IMR-90 (cell line): ENCODE data around the gene SEMA6D. TPM values are rescaled to one million over a fixed set of nuclear protein-coding genes. Genes with fewer than 3 reads are reported as not detected.

ENCODE experiments used
- ATAC-seq: fragments of 200-7000 bp; cut with Tn5 transposase; 2 replicates; pipeline ENCODE4 v1.9.1; 2020; ENCODE audit warnings: low read depth, mild to moderate bottlenecking, moderate library complexity
- BruUV-seq: library from RNA; stranded (reverse); fragments of 400-500 nt; replicated peaks from 2 replicates; lab custom pipeline; 2021; lab: Mats Ljungman, UMichigan
- CTCF ChIA-PET: fragments of 300-600 bp; formaldehyde crosslinking; extraction: SDS; loops from one replicate; lab custom pipeline; 2021; ENCODE audit warnings: antibody characterized with exemption; lab: Yijun Ruan, JAX
- POLR2A ChIA-PET: fragments of 300-600 bp; sonication (Branson Sonifier 250); formaldehyde crosslinking; loops from one replicate; lab custom pipeline; 2022; ENCODE audit warnings: antibody characterized with exemption; ENCODE audit not compliant: unreplicated experiment; lab: Charles Lee
- DNase-seq: peaks from one replicate; pipeline ENCODE4 v3.0.0; 2013
- H2AFZ ChIP-seq: replicated peaks from 2 replicates; pipeline ENCODE3; 2013; ENCODE audit warnings: low read length, mild to moderate bottlenecking; ENCODE audit not compliant: poor library complexity
- H2AK5ac ChIP-seq: 2 replicates; pipeline ENCODE4 v1.6.1; 2013; ENCODE audit warnings: low read depth, low read length, inconsistent platforms
- H2AK9ac ChIP-seq: replicated peaks from 2 replicates; pipeline ENCODE3; 2013; ENCODE audit warnings: mild to moderate bottlenecking, low read depth, low read length, moderate library complexity; ENCODE audit not compliant: poor library complexity
- H2BK120ac ChIP-seq: 2 replicates; pipeline ENCODE4 v1.6.1; 2013; ENCODE audit warnings: low read depth, low read length, inconsistent platforms
- H2BK15ac ChIP-seq: 3 replicates; pipeline ENCODE4 v1.6.1; 2013; ENCODE audit warnings: low read depth, low read length, inconsistent platforms
- H2BK20ac ChIP-seq: 2 replicates; pipeline ENCODE4 v1.6.1; 2013; ENCODE audit warnings: low read depth, mild to moderate bottlenecking, inconsistent platforms, low read length, moderate library complexity
- H2BK5ac ChIP-seq: 2 replicates; pipeline ENCODE4 v1.6.1; 2013; ENCODE audit warnings: mild to moderate bottlenecking, low read depth, low read length, inconsistent platforms; ENCODE audit not compliant: poor library complexity, severe bottlenecking
- H3K14ac ChIP-seq: replicated peaks from 2 replicates; pipeline ENCODE4 v1.6.1; 2013; ENCODE audit warnings: low read depth, low read length, inconsistent platforms
- H3K18ac ChIP-seq: 2 replicates; pipeline ENCODE4 v1.6.1; 2013; ENCODE audit warnings: low read depth, low read length, control low read depth
- H3K23ac ChIP-seq: 2 replicates; pipeline ENCODE4 v1.6.1; 2013; ENCODE audit warnings: low read depth, low read length, inconsistent platforms
- H3K27ac ChIP-seq: 2 replicates; pipeline ENCODE4 v1.5.1; 2013; ENCODE audit warnings: mild to moderate bottlenecking, control low read depth, low read length; ENCODE audit not compliant: insufficient read depth
- H3K27me3 ChIP-seq: 2 replicates; pipeline ENCODE4 v1.6.1; 2013; ENCODE audit warnings: low read length; ENCODE audit not compliant: control insufficient read depth, insufficient read depth
- H3K36me3 ChIP-seq: 2 replicates; pipeline ENCODE4 v1.6.1; 2013; ENCODE audit warnings: low read length, mixed read lengths; ENCODE audit not compliant: control insufficient read depth, insufficient read depth
- H3K4ac ChIP-seq: 2 replicates; pipeline ENCODE4 v1.6.1; 2013; ENCODE audit warnings: low read depth, low read length, inconsistent platforms
- H3K4me1 ChIP-seq: 2 replicates; pipeline ENCODE4 v1.6.1; 2013; ENCODE audit warnings: low read length, mixed read lengths; ENCODE audit not compliant: control insufficient read depth, insufficient read depth
- H3K4me2 ChIP-seq: 2 replicates; pipeline ENCODE4 v1.6.1; 2013; ENCODE audit warnings: low read depth, mild to moderate bottlenecking, control low read depth, low read length, moderate library complexity
- H3K4me3 ChIP-seq: 2 replicates; pipeline ENCODE4 v1.5.1; 2013; ENCODE audit warnings: low read depth, mild to moderate bottlenecking, control low read depth, low read length, moderate library complexity; ENCODE audit not compliant: insufficient read depth
- H3K56ac ChIP-seq: 2 replicates; pipeline ENCODE4 v1.6.1; 2013; ENCODE audit warnings: low read length, inconsistent platforms; ENCODE audit not compliant: insufficient read depth; ENCODE audit errors: extremely low read depth
- H3K79me1 ChIP-seq, 2 experiments: 2 replicates each; pipeline ENCODE4 v1.6.1; 2013; ENCODE audit warnings: low read length in 2 of 2, inconsistent platforms in 1 of 2, low read depth in 1 of 2
- H3K9ac ChIP-seq: 2 replicates; pipeline ENCODE4 v1.6.1; 2013; ENCODE audit warnings: low read depth, low read length, control low read depth
- H3K9me1 ChIP-seq: 2 replicates; pipeline ENCODE4 v1.6.1; 2013; ENCODE audit warnings: low read length, inconsistent platforms; ENCODE audit not compliant: insufficient read depth
- H3K9me3 ChIP-seq: 2 replicates; pipeline ENCODE4 v1.6.1; 2013; ENCODE audit warnings: low read length; ENCODE audit not compliant: control insufficient read depth, insufficient read depth
- H4K20me1 ChIP-seq: 2 replicates; pipeline ENCODE4 v1.6.1; 2013; ENCODE audit warnings: low read length, inconsistent platforms; ENCODE audit not compliant: insufficient read depth
- H4K5ac ChIP-seq: 2 replicates; pipeline ENCODE4 v1.6.1; 2013; ENCODE audit warnings: mild to moderate bottlenecking, low read depth, low read length, control low read depth
- H4K8ac ChIP-seq, 2 experiments: 2 replicates each; pipeline ENCODE4 v1.6.1; 2013; ENCODE audit warnings: low read depth in 2 of 2, low read length in 2 of 2, control low read depth in 1 of 2, inconsistent platforms in 1 of 2
- H4K91ac ChIP-seq: 2 replicates; pipeline ENCODE4 v1.6.1; 2013; ENCODE audit warnings: low read depth, low read length, inconsistent platforms; ENCODE audit not compliant: insufficient read depth
- BHLHE40 ChIP-seq: fragments of 150-350 bp; IDR thresholded peaks from 2 replicates; pipeline ENCODE4 v1.6.1; 2016; ENCODE audit warnings: mild to moderate bottlenecking, low read depth, low read length
- CEBPB ChIP-seq: IDR thresholded peaks from 2 replicates; pipeline ENCODE4 v1.6.1; 2012; ENCODE audit warnings: low read depth, low read length, improper control_type of control experiment
- CHD1 ChIP-seq: IDR thresholded peaks from 2 replicates; pipeline ENCODE4 v1.6.1; 2012; ENCODE audit warnings: low read depth, low read length, improper control_type of control experiment
- FOS ChIP-seq: fragments of 150-350 bp; IDR thresholded peaks from 2 replicates; pipeline ENCODE4 v1.6.1; 2016; ENCODE audit warnings: low read depth, low read length
- MAFK ChIP-seq: IDR thresholded peaks from 2 replicates; pipeline ENCODE4 v1.6.1; 2012; ENCODE audit warnings: low read depth, low read length, improper control_type of control experiment
- MAZ ChIP-seq: IDR thresholded peaks from 2 replicates; pipeline ENCODE4 v1.6.1; 2012; ENCODE audit warnings: low read depth, mild to moderate bottlenecking, low read length, improper control_type of control experiment, moderate library complexity, borderline replicate concordance
- MXI1 ChIP-seq: IDR thresholded peaks from 2 replicates; pipeline ENCODE4 v1.6.1; 2012; ENCODE audit warnings: low read depth, mild to moderate bottlenecking, low read length, moderate library complexity, borderline replicate concordance
- NFE2L2 ChIP-seq: fragments of 150-350 bp; IDR thresholded peaks from 2 replicates; pipeline ENCODE4 v1.6.1; 2016; ENCODE audit warnings: low read depth, mild to moderate bottlenecking, low read length
- POLR2A ChIP-seq: IDR thresholded peaks from 2 replicates; pipeline ENCODE4 v1.6.1; 2012; ENCODE audit warnings: mild to moderate bottlenecking, low read depth, low read length
- RAD21 ChIP-seq: IDR thresholded peaks from 2 replicates; pipeline ENCODE4 v1.6.1; 2012; ENCODE audit warnings: low read length, improper control_type of control experiment
- RCOR1 ChIP-seq: IDR thresholded peaks from 2 replicates; pipeline ENCODE4 v1.6.1; 2012; ENCODE audit warnings: mild to moderate bottlenecking, low read length, improper control_type of control experiment; ENCODE audit not compliant: insufficient replicate concordance
- RFX5 ChIP-seq: IDR thresholded peaks from 2 replicates; pipeline ENCODE4 v1.8.0; 2012; ENCODE audit warnings: low read depth, mild to moderate bottlenecking, low read length, moderate library complexity
- SMC3 ChIP-seq: fragments of 150-350 bp; IDR thresholded peaks from 2 replicates; pipeline ENCODE4 v1.6.1; 2016; ENCODE audit warnings: low read depth, mild to moderate bottlenecking, antibody characterized with exemption, low read length, moderate library complexity
- WGBS, 2 experiments: methylation state at CpG; one replicate each; pipeline versions ENCODE4 v1.1.5 to v1.1.7; 2013; ENCODE audit warnings: missing lambda C conversion rate in 2 of 2; ENCODE audit not compliant: insufficient read length in 1 of 2; ENCODE audit errors: extremely low coverage in 2 of 2; 5-methylcytosine and 5-hydroxymethylcytosine counted together
- dilution Hi-C: fragments of 300-500 bp; cut with HindIII; formaldehyde crosslinking; loops from one replicate; pipeline ENCODE4 v1.14.3; 2018; ENCODE audit warnings: low sequenced_read_pairs; ENCODE audit not compliant: unreplicated experiment
- in situ Hi-C: fragments of 300-500 bp; cut with MboI; formaldehyde crosslinking; loops from 3 replicates; pipeline ENCODE4 v1.14.3; 2019; ENCODE audit warnings: low sequenced_read_pairs, inconsistent platforms, mixed read lengths
- intact Hi-C: fragments of 100-400 bp; cut with micrococcal nuclease; formaldehyde crosslinking; loops from 2 replicates; pipeline ENCODE4 v1.10.0; 2022
- polyA plus RNA-seq, 3 experiments: library from polyadenylated mRNA; depleted of rRNA; stranded (reverse); fragments of >200 nt; gene quantifications; 2 replicates each; pipeline ENCODE4 v1.2.3, GENCODE V29; 2012; ENCODE audit warnings: low replicate concordance in 1 of 3
- total RNA-seq: library from RNA; depleted of rRNA; stranded (reverse); fragments of >200 nt; gene quantifications from 2 replicates; pipeline ENCODE4 v1.2.3, GENCODE V29; 2012
- TF ChIP-seq, protein P1 (sequence below): conservative IDR thresholded peaks from 2 replicates; pipeline ENCODE4 v1.5.1; 2012; ENCODE audit warnings: mild to moderate bottlenecking, low read depth, low read length, improper control_type of control experiment
- TF ChIP-seq, protein P2 (sequence below): fragments of 150-350 bp; IDR thresholded peaks from 2 replicates; pipeline ENCODE4 v1.6.1; 2017; ENCODE audit warnings: mild to moderate bottlenecking, antibody characterized with exemption, low read length, low read depth
- TF ChIP-seq, protein P3 (sequence below): fragments of 150-350 bp; IDR thresholded peaks from 2 replicates; pipeline ENCODE4 v1.6.1; 2016; ENCODE audit warnings: low read depth, mild to moderate bottlenecking, low read length, moderate library complexity, borderline replicate concordance

The SEMA6D gene
- total and polyA plus RNA-seq, 2 of the 4 experiments (the other 2 are of a cell fraction) = 12.6 to 17.4 TPM

DNA sequence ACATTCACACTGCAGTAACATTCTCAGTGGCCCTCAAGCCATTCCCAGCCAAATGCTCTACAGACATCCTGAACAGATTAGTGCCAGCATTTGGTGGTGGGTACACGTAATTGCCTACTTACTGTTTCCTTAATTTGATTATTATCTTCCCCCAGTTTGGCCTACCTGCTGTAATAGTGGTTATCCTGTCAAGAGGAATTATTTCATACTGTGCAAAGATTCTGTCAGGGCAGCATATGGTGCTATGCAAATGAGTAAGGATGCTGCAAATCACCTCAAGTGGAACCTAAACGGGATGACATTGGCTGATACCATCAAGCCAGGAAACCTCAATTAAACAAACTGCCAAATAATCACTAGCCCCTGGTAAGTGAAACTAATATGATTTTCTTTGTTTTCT is 88.7 kb downstream of the SEMA6D start:
- H2AK9ac ChIP-seq = no peak overlapping the region
- H2BK5ac ChIP-seq = no peak overlapping the region
- H3K79me1 ChIP-seq = no peaks in the 10 kb centered on the region
- no peak for ATAC-seq
- H4K91ac ChIP-seq = no peak overlapping the region
- no peak overlapping the region for H2AK5ac ChIP-seq
- H3K23ac ChIP-seq = no peak overlapping the region
- H3K9ac ChIP-seq = no peak overlapping the region
- no peak overlapping the region for H3K56ac ChIP-seq
- H2AFZ ChIP-seq = no peak overlapping the region
- no peak for TF ChIP-seq SMC3
- no peak for TF ChIP-seq RCOR1
- TF ChIP-seq NFE2L2 = no peak
- TF ChIP-seq, protein P1, sequence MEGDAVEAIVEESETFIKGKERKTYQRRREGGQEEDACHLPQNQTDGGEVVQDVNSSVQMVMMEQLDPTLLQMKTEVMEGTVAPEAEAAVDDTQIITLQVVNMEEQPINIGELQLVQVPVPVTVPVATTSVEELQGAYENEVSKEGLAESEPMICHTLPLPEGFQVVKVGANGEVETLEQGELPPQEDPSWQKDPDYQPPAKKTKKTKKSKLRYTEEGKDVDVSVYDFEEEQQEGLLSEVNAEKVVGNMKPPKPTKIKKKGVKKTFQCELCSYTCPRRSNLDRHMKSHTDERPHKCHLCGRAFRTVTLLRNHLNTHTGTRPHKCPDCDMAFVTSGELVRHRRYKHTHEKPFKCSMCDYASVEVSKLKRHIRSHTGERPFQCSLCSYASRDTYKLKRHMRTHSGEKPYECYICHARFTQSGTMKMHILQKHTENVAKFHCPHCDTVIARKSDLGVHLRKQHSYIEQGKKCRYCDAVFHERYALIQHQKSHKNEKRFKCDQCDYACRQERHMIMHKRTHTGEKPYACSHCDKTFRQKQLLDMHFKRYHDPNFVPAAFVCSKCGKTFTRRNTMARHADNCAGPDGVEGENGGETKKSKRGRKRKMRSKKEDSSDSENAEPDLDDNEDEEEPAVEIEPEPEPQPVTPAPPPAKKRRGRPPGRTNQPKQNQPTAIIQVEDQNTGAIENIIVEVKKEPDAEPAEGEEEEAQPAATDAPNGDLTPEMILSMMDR = no peak
- no peak for TF ChIP-seq RAD21
- TF ChIP-seq MAFK = no peak
- no peak for TF ChIP-seq POLR2A
- TF ChIP-seq, protein P2, sequence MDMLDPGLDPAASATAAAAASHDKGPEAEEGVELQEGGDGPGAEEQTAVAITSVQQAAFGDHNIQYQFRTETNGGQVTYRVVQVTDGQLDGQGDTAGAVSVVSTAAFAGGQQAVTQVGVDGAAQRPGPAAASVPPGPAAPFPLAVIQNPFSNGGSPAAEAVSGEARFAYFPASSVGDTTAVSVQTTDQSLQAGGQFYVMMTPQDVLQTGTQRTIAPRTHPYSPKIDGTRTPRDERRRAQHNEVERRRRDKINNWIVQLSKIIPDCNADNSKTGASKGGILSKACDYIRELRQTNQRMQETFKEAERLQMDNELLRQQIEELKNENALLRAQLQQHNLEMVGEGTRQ = no peak
- TF ChIP-seq FOS = no peak
- TF ChIP-seq, protein P3, sequence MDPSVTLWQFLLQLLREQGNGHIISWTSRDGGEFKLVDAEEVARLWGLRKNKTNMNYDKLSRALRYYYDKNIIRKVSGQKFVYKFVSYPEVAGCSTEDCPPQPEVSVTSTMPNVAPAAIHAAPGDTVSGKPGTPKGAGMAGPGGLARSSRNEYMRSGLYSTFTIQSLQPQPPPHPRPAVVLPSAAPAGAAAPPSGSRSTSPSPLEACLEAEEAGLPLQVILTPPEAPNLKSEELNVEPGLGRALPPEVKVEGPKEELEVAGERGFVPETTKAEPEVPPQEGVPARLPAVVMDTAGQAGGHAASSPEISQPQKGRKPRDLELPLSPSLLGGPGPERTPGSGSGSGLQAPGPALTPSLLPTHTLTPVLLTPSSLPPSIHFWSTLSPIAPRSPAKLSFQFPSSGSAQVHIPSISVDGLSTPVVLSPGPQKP = no peak
- no peak for TF ChIP-seq MXI1
- TF ChIP-seq RFX5 = no peak
- TF ChIP-seq BHLHE40 = no peak
- no peak for TF ChIP-seq MAZ
- TF ChIP-seq CHD1 = no peak
- no peak for TF ChIP-seq CEBPB
- no peak overlapping the region for H3K18ac ChIP-seq
- dilution Hi-C loops = no loop called here
- intact Hi-C loops = no loop called here
- no peaks in the 10 kb centered on the region; the same call in 1 of the 2 replicates for H3K27me3 ChIP-seq
- H3K14ac ChIP-seq = no peak overlapping the region
- no CpG with 5 or more reads among the region's 2 CpGs for WGBS, 2 experiments
- no peaks in the 10 kb centered on the region for H3K4me1 ChIP-seq
- ChIA-PET POLR2A (no interaction called here), CTCF (interaction anchor here (0.6 kb wide), 1 partner anchor 52 kb away, joined by 6 read pairs; no protein-coding TSS in a partner anchor)
- H2BK15ac ChIP-seq = no peak overlapping the region
- H3K4ac ChIP-seq = no peak overlapping the region
- peaks cover 2% of the 10 kb centered on the region; the same call in 1 of the 2 replicates for H3K9me1 ChIP-seq
- no TSS peak for BruUV-seq
- no peaks in the 10 kb centered on the region for H3K36me3 ChIP-seq
- H4K5ac ChIP-seq = no peak overlapping the region
- in situ Hi-C loops = no loop called here
- H3K9me3 ChIP-seq = no peaks in the 10 kb centered on the region
- H2BK20ac ChIP-seq = no peak overlapping the region
- H3K4me2 ChIP-seq = no peak overlapping the region
- no peak overlapping the region for H3K4me3 ChIP-seq
- H4K8ac ChIP-seq = no peak overlapping the region
- H3K27ac ChIP-seq = no peak overlapping the region
- H4K20me1 ChIP-seq = no peaks in the 10 kb centered on the region
- DNase-seq = no peak
- no peak overlapping the region for H2BK120ac ChIP-seq
